OCI-LY3 (cell line): ENCODE data around the gene CCNJL.
A peak's percentile ranks its signal among the peaks of the same experiment; 100 is the strongest.

Experiments used
- H2AFZ ChIP-seq: fragments of 200-600, 300-600 bp; shearing (Covaris generic); 2 replicates; pipeline ENCODE4 v1.6.0; 2014; ENCODE audit warnings: antibody characterized with exemption, low read depth, low read length
- H3K27ac ChIP-seq: fragments of 200-600, 300-600 bp; sonication (generic); 2 replicates; pipeline ENCODE4 v1.5.1; 2014; ENCODE audit warnings: mild to moderate bottlenecking, low read length, moderate library complexity, mixed read lengths
- H3K27me3 ChIP-seq: fragments of 200-600, 300-600 bp; sonication (generic); 2 replicates; pipeline ENCODE4 v1.6.1; 2014; ENCODE audit warnings: low read depth, low read length, mixed read lengths
- H3K36me3 ChIP-seq: fragments of 200-600, 300-600 bp; sonication (generic); replicated peaks from 2 replicates; pipeline ENCODE3; 2014; ENCODE audit warnings: low read depth, low read length, mixed read lengths
- H3K4me1 ChIP-seq: fragments of 300-600, 200-600 bp; sonication (generic); 2 replicates; pipeline ENCODE4 v1.6.1; 2014; ENCODE audit warnings: low read length, mixed read lengths
- H3K4me2 ChIP-seq: fragments of 200-600, 300-600 bp; sonication (generic); 2 replicates; pipeline ENCODE4 v1.6.1; 2014; ENCODE audit warnings: low read length, mixed read lengths
- H3K4me3 ChIP-seq: fragments of 300-600, 200-600 bp; sonication (generic); 2 replicates; pipeline ENCODE4 v1.5.1; 2014; ENCODE audit warnings: antibody characterized with exemption, mild to moderate bottlenecking, low read length, moderate library complexity
- H3K79me2 ChIP-seq: fragments of 300-600, 200-600 bp; shearing (Covaris generic); 2 replicates; pipeline ENCODE4 v1.6.1; 2014; ENCODE audit warnings: mild to moderate bottlenecking, low read length, mixed read lengths
- H3K9ac ChIP-seq: fragments of 300-600, 200-600 bp; shearing (Covaris generic); 2 replicates; pipeline ENCODE4 v1.6.0; 2014; ENCODE audit warnings: mild to moderate bottlenecking, low read length, moderate library complexity
- H3K9me3 ChIP-seq: fragments of 200-600, 300-600 bp; shearing (Covaris generic); 2 replicates; pipeline ENCODE4 v1.6.1; 2014; ENCODE audit warnings: low read length, mixed read lengths; ENCODE audit not compliant: insufficient read depth
- H4K20me1 ChIP-seq: fragments of 200-600, 300-600 bp; sonication (generic); 2 replicates; pipeline ENCODE4 v1.6.1; 2016; ENCODE audit warnings: low read length, mixed read lengths; ENCODE audit not compliant: insufficient read depth
- EZH2phosphoT487 ChIP-seq: fragments of 200-600 bp; shearing (Covaris generic); IDR thresholded peaks from 2 replicates; pipeline ENCODE4 v1.6.1; 2018; ENCODE audit warnings: antibody characterized with exemption, mixed run types, low read depth
- TF ChIP-seq, protein P1 (sequence below): fragments of 200-600, 300-600 bp; sonication (generic); IDR thresholded peaks from 2 replicates; pipeline ENCODE4 v1.5.1; 2014; ENCODE audit warnings: antibody characterized with exemption, low read length, low read depth

Gene CCNJL

DNA sequence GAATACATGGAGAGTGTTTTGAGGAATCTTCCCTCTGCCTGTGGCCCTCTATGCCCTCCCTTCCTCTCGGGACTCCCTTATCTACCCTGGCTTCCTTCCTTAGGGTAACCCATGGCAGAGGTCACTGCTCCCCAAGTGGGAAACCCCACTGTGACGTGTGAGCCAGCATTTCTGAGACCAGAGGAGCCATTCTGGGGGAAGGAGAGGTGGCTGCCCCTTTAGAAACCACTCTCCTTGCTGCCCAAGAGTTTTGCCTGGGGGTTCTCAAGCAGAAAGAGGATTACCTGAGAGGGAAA is 23.1 kb downstream of the CCNJL start:
- no peaks in the 10 kb centered on the region for H3K27me3 ChIP-seq
- H3K36me3 ChIP-seq, result no peaks in the 10 kb centered on the region
- no peaks in the 10 kb centered on the region for H4K20me1 ChIP-seq
- no peak for TF ChIP-seq EZH2phosphoT487
- TF ChIP-seq, protein P1, sequence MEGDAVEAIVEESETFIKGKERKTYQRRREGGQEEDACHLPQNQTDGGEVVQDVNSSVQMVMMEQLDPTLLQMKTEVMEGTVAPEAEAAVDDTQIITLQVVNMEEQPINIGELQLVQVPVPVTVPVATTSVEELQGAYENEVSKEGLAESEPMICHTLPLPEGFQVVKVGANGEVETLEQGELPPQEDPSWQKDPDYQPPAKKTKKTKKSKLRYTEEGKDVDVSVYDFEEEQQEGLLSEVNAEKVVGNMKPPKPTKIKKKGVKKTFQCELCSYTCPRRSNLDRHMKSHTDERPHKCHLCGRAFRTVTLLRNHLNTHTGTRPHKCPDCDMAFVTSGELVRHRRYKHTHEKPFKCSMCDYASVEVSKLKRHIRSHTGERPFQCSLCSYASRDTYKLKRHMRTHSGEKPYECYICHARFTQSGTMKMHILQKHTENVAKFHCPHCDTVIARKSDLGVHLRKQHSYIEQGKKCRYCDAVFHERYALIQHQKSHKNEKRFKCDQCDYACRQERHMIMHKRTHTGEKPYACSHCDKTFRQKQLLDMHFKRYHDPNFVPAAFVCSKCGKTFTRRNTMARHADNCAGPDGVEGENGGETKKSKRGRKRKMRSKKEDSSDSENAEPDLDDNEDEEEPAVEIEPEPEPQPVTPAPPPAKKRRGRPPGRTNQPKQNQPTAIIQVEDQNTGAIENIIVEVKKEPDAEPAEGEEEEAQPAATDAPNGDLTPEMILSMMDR, result no peak
- H3K9me3 ChIP-seq, result no peaks in the 10 kb centered on the region
- peak overlapping the region; percentile 81 for H2AFZ ChIP-seq
- H3K4me1 ChIP-seq, result peaks cover 19% of the 10 kb centered on the region
- H3K27ac ChIP-seq, result no peak overlapping the region
- H3K79me2 ChIP-seq, result no peaks in the 10 kb centered on the region
- H3K4me2 ChIP-seq, result peak overlapping the region; percentile 28; the same call in 1 of the 2 replicates
- H3K4me3 ChIP-seq, result no peak overlapping the region
- no peak overlapping the region for H3K9ac ChIP-seq

DNA sequence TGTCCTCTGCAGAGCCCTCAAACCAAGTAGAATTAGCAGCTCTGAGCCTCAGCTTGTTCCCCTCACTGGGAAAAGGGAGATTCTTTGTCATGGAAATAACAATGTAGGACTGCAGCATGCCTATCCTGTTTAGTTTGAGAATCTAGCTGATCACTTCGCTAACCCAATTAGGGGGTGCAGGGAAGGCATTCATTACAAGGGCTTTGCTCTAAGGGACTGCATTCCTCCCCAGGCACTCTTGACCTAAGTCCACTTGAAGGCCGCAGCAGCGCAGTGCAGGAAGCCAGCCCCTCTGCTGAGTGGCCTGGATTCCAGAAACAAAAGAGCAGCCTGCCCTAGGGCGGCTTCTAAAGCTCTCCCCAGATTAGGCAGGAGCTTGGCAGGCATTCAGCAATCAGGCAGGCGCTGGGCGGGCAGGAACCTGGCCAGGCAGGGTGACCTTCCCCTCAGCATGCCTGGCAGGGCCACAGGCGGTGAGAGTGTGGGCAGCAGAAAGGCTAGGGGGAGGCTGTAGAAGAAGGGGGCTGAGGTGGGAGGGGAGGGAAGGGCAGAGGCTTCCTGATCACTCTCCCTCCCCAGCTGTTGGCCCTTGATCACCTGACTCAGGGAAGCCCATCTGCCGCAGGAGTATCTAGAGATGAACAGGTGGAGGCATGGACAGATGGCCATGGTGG is 24.8 kb downstream of the CCNJL start:
- H3K4me1 ChIP-seq, result peaks cover 19% of the 10 kb centered on the region
- H3K36me3 ChIP-seq, result no peaks in the 10 kb centered on the region
- no peaks in the 10 kb centered on the region for H3K79me2 ChIP-seq
- H4K20me1 ChIP-seq, result no peaks in the 10 kb centered on the region
- H3K4me3 ChIP-seq, result no peak overlapping the region
- no peak overlapping the region for H2AFZ ChIP-seq
- H3K9me3 ChIP-seq, result no peaks in the 10 kb centered on the region
- no peaks in the 10 kb centered on the region for H3K27me3 ChIP-seq
- no peak overlapping the region for H3K9ac ChIP-seq
- no peak for TF ChIP-seq EZH2phosphoT487
- TF ChIP-seq, protein P1, result no peak
- H3K4me2 ChIP-seq, result no peak overlapping the region
- H3K27ac ChIP-seq, result no peak overlapping the region

DNA sequence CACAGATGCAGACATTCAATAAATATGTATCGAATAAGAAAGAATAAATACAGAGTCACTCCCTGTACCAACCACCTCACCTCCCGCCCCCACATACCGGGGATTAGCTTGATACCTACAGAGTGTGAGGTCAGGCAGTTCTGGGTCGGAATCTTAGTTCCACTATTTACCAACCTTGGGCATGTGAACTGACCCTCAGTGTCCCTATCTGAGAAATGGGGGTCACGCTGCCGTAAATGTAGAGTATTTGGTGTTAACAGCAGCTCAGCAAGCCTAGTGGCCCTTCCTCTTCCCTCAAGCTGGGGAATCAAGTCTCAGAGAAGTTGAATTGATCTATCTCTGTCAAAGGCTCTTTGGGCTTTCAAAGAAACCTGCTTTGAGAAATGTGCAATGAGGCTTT is 25.4 kb downstream of the CCNJL start:
- no peaks in the 10 kb centered on the region for H4K20me1 ChIP-seq
- H3K4me1 ChIP-seq, result peaks cover 19% of the 10 kb centered on the region
- H3K9me3 ChIP-seq, result no peaks in the 10 kb centered on the region
- TF ChIP-seq, protein P1, result no peak
- TF ChIP-seq EZH2phosphoT487, result no peak
- no peaks in the 10 kb centered on the region for H3K36me3 ChIP-seq
- no peak overlapping the region for H3K9ac ChIP-seq
- no peak overlapping the region for H3K4me2 ChIP-seq
- H2AFZ ChIP-seq, result no peak overlapping the region
- H3K79me2 ChIP-seq, result no peaks in the 10 kb centered on the region
- H3K4me3 ChIP-seq, result no peak overlapping the region
- H3K27ac ChIP-seq, result no peak overlapping the region
- no peaks in the 10 kb centered on the region for H3K27me3 ChIP-seq

DNA sequence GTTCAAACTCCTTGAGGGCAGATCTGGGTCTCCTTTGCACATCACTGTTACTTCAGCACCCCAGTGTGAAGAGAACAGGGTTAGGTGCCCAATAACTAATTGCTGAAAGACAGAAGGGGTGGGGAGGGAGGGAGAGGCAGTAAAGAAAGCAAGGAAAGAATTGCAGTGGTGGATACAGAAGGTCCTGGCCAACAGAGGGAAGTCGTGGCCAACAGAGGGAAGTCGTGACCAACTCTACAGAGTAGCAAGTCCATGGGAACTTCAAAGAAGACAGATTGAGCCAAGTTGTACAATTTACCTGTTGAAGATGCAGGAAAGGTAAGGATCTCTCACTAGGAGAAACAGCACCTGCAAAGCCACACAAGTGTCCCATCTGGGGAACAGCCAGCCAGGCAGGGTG is 27.0 kb downstream of the CCNJL start:
- H4K20me1 ChIP-seq, result no peaks in the 10 kb centered on the region
- H3K9me3 ChIP-seq, result no peaks in the 10 kb centered on the region
- no peaks in the 10 kb centered on the region for H3K79me2 ChIP-seq
- no peak overlapping the region for H2AFZ ChIP-seq
- no peaks in the 10 kb centered on the region for H3K27me3 ChIP-seq
- TF ChIP-seq EZH2phosphoT487, result no peak
- TF ChIP-seq, protein P1, result no peak
- H3K9ac ChIP-seq, result no peak overlapping the region
- H3K36me3 ChIP-seq, result no peaks in the 10 kb centered on the region
- no peak overlapping the region for H3K4me2 ChIP-seq
- peaks cover 12% of the 10 kb centered on the region for H3K4me1 ChIP-seq
- H3K27ac ChIP-seq, result no peak overlapping the region
- H3K4me3 ChIP-seq, result no peak overlapping the region
